Measurements from ENCODE around the gene KPNA5.
"Not testable (repeated sequence)": the region's sequence is repeated elsewhere in the genome, so short reads cannot be mapped to it uniquely, and the experiment has no call there.

Gene KPNA5

DNA sequence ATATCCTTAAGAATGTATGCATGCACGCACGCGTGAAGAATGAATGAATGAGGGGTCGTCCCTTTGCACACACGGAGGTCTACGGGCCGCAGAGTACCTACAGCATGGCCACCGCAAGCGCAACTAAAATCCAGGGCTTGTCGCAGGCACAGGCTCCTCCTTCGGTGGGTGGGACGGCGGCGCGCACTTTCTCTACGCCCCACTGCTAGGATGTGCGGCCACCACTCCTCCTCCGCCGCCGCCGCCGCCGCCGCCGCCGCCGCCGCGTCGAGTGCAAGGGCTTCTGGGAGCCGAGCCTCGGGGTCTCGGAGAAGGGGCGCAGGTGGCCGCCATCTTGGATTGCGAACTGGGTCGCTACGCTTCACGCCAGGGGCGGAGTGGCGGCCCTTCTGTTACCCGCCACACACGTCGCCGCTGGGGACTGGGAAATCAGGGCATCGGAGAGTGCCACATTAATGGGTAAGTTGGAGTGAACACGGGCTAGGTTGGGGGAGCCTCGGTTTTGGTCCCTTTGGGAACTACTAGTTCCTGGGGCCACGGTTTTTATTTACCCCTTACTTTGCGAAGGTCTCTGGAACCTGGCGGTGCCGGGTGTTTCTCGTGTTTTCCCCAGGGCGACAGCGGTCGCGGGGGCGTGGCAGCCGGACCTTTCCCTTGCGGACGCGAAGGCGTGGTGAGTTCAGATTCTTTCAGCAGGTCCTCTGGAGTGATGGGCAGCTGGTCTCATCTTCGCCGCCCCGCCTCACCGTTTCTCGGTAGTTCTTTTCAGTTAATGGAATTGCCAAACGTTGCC lies at the start of gene KPNA5:
KPNA5 (plus strand) TSS at position 332 of the 793 bp plus-strand sequence; CDS start at position 456, 124 bp downstream.
- peak; percentile 82 for DNase-seq

DNA sequence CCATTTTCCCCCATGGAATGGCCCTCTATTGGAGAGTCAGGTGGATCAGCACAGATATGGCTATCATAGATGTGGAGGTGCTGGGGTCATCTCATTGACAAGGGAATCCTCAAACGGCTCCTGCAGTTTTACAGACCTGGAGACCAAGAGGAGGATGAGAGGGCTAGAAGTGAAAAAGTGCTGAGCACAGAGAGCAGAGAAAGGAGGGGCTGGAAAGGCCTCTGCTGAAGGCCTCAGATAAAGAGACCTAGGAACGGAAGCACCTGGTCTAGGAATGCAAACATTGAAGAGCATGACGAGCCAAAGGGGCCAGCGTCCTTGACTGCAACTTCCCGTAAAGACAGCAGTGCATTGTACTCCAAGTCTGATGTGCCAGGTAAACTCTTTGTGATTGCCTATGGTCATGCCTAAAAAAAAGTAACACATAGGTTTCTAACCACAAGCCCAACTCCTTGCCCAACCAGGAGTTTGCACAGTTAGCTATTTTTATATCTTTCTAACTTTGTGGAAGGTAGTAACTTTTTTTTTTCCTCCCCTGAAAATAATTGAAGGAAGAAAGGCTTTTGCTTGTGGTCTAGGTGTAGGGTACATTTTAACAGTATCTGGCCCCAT lies 49.5 kb upstream of the KPNA5 start:
- DNase-seq = peak; percentile 87

DNA sequence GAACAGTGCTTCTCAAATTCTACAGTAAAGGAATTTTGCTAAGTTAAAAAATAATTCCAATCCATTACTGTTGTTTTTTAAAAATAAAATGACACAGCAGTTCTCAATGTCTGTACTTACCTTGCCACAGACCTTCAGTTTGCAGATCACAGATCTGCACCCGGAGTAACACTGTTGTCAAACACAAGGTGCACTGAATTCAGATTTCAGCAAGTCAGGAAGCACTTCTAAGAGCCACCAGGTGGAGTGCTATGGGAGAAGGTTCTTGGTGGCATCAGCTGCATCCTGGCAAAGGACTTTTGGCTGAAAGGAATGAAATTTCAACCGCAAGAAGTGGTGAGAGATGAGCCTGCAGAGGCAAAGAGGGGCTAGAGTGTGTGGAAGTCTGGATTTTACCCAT lies 47.3 kb upstream of the KPNA5 start:
- DNase-seq = no peak

DNA sequence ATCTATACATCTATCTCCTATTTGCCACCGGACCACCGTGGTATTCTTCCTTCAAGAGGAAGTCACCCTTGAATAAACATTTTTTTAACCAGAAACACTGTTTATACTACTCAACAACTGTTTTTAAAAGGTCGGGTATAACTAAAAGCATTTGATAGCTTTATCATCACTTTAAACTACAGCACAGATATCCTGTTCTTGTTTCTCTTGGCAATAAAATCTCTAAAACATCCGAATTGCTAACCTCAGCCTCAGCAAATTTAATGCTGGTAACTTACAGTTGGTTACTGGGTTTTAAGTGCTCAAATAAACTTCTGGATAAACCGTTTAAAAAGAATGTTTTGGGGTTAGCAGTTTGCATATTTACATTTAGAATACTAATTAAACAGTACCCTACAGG lies 32.9 kb upstream of the KPNA5 start:
- no peak for DNase-seq

DNA sequence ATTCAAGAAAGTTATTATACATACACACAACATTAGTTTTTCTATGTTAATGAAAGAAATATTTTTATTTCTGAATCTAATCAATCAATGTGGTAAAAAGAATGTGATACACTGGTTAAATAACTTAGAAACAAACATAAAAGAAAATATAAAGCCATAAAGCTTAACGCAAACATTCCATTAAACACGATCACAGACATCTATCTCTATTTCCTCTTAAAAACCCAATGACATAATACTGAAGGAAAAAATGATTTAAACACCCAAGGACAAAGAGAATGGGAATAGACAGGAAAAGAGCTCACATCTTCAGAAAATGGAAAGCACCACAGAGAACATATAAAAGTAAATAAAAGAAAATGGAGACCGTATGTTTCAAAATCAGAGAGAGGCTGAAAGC lies 31.9 kb upstream of the KPNA5 start:
- no peak for DNase-seq

DNA sequence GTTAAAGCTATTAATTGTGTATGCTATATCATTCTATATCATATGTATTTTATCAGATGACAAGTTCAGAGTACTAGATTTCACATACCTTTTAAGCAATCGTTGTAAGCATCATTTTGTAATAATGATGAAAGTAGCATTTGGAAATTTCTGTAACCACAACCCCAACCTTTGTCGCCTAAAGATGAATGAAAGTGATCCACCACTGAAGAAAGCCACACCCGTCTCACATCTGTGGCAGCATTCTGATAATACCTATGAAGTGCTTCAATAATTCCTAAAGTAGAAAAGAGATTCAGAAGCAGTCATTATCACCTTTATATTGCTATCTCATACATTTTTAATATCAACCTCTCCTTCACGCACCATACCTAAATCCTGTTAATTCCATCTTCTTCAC lies 29.1 kb upstream of the KPNA5 start:
- no peak for DNase-seq

DNA sequence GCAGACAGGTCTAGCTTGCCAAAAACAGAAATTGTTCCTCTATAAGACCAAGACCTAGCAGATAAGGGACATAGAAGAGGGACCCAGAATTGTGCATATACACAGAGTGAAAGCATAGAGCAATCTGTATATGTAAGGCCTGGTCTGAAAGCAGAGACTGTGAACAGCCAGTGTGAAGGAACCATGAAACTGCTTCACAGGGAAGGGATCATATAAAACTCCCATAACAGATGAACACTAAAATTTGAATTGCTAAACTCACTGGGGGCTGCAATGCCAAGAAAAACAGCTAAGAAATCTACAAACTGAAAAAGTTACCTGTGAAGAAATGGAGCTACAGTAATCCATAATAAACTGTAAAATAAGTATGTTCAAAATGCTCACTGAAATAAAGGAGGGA lies 19.4 kb upstream of the KPNA5 start:
- DNase-seq = no peak

DNA sequence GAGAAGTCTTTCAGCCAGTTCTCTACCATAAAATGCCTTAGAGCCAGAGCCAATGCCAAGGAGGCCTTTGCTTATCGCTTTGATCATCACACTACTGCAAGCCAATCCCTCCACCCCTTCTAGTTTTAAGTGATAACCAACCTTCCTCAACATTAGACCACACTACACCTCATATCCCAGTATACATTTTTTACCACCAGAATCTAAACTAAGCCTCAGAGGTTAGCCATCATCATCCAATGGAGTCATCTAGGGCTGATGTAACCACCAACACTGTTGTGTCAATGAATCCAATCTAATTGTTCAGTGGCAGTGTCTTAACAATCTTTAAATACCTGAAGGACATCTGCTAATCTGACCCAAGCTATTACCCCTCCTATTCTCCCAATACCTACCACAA lies 18.8 kb upstream of the KPNA5 start:
- DNase-seq = no peak

DNA sequence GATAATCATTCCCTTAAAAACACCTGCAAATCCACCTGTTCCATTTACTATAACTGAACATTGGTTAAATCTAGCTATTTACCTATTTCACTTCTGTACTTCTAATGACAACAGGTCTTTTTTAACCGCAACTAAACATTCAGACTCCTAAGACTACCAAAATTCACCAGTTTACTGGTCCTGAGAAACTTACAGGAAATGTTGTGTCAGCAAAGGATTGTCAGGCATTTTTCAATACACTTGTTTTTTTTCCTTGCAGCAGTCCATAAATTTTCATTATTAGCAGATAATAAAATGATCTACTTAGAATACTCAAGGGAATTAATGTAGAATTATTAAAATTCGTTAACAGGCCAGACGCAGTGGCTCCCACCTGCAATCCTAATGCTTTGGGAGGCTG lies 17.7 kb upstream of the KPNA5 start:
- DNase-seq = no peak

DNA sequence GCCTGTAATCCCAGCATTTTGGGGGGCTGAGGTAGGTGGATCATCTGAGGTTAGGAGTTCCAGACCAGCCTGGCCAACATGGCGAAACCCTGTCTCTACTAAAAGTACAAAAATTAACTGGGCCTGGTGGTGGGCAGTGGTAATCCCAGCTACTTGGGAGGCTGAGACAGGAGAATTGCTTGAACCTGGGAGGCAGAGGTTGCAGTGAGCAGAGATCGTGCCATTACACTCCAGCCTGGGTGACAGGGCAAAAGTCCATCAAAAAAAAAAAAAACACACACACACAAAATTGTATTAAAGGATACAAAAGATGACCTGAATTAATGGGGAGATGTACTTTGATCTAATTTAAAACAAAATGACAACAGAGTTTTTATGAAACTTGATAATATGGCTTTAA lies 16.8 kb upstream of the KPNA5 start:
- not testable (repeated sequence) for DNase-seq

DNA sequence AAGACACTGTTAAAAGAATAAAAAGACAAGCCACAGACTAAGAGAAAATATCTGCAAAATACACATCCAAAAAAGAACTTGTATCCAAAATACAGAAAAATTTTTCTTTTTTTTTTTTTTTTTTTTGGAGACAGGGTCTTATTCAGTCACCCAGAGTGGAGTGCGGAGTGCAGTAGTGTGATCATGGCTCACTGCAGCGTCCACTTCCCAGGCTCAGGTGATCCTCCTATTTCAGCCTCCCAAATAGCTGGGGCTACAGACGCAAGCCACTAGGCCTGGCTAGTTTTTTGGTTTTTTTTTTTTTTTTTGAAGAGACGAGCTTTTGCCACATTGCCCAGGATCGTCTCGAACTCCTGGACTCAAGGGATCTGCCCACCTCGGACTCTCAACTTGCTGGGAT lies 15.5 kb upstream of the KPNA5 start:
- DNase-seq = no peak

DNA sequence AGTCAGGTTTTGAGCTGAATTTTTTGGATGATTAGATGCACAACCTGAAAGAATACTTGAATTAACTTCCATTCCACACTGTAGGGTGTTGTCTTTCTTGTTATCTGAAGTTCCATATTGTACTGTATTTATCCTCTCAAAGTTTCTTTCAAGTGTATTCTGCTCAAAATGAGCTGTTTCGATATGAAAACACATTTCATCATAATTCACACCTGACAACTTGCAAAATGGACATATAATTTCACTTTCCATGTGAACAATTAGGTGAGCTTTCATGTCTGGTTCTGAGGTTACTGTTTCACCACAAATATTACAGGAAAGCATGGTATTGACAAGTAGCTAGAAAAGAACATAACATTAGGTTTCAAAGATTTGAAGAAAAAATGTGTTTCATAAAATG lies 14.1 kb upstream of the KPNA5 start:
- no peak for DNase-seq

DNA sequence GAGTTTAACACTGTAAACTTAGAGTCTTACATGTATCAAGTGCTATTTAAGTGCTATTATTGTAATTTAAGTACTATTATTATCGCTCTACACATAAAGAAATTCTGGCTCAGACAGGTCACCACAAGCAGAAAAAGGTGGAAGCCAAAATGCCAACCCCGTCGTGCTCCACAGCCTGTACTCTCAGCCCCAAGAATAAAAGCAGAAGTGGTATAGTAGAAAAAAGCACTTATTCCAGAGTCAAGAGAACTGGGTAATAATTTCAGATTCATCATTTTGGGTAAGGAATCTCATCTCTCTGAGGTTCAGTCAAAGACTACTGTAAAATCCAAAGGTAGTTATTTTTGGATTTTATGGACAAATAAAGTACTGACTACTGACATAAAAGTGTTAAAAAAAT lies 13.4 kb upstream of the KPNA5 start:
- DNase-seq = no peak

DNA sequence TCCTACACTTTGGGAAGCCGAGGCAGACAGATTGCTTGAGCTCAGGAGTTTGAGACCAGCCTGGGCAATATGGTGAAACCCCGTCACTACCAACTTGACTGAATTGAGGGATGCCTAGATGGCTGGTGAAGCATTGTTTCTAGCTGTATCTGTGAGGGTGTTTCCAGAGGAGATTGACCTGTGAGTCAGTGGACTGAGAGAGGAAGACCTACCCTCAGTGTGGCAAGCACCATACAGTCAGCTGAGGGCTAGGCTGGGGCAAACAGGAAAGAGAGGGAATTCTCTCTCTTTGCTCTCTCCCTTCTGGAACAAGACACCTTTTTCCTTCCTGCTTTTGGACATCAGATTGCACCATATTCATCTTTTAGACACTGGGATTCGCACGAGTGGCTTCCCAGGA lies 8.7 kb upstream of the KPNA5 start:
- DNase-seq = no peak

DNA sequence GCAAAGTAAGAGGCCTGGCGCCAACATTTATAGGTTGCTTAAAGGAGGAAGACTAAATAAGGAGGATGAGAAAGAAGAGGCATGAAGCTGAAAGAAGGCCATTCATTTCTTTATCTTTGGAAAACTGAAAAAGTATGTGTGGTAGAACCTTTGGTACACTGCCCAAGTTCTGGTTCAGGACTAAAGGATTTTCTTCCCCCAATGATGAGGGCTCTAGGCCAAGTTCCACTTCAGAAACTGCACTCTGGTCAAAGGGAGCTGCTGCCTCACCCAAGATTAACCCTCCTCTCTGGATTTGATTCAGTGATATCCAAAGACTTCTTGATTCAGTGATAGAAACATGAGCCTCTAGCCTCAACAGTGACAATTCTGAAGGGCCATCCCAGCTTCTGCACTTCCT lies 5.0 kb upstream of the KPNA5 start:
- no peak for DNase-seq

DNA sequence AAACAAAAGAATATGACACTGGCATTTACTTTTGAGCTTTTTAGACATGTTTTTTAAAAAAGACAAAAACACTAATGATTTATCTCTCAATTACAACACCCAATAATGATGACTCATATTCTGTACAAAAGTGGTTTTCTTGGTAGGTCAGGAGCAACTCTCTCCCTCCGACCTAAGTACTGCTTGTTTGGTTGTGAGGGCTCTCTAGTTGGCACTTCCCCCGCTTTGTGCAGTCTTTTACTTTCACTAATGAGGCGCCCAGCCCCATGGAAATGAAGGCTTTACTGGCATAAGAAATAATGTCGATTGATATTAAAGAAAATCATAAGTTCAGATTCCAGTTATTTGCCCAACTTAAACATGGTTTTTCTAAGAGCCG lies 1.3 kb downstream of the KPNA5 start:
- DNase-seq = no peak

DNA sequence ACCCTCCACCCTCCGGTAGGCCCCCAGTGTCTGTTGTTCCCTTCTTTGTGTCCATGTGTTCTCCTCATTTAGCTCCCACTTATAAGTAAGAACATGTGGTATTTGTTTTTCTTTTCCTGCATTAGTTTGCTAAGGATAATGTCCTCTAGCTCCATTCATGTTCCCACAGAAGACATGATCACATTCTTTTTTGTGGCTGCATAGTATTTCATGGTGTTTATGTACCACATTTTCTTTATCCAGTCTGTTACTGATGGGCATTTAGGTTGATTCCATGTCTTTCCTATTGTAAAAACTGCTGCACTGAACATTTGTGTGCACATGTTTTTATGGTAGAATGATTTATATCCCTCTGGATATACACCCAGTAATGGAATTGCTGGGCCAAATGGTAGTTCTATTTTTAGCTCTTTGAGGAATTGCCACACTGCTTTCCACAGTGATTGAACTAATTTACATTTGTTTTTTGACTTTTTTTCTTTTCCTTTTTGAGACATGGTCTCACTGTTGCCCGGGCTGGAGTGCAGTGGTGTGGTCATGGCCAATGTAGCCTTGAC lies 4.5 kb downstream of the KPNA5 start:
- DNase-seq = no peak

DNA sequence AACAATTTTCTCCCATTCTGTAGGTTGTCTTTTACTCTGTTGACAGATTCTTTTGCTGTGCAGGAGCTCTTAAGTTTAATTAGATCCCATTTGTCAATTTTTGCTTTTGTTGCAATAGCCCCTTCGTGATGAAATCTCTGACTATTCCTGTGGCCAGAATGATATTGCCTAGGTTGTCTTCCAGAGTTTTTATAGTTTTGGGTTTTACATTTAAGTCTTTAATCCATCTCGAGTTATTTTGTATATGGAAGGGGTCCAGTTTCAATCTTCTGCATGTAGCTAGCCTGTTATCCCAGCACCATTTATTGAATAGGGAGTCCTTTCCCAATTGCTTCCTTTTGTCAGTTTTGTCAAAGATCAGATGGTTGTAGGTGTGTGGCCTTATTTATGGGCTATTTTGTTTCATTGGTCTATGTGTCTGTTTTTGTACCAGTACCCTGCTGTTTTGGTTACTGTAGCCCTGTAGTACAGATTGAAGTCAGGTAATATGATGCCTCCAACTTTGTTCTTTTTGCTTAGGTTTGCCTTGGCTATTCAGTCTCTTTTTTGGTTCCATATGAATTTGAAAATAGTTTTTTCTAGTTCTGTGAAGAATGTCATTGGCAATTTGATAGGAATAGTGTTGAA lies 5.6 kb downstream of the KPNA5 start:
- DNase-seq = not testable (repeated sequence)

DNA sequence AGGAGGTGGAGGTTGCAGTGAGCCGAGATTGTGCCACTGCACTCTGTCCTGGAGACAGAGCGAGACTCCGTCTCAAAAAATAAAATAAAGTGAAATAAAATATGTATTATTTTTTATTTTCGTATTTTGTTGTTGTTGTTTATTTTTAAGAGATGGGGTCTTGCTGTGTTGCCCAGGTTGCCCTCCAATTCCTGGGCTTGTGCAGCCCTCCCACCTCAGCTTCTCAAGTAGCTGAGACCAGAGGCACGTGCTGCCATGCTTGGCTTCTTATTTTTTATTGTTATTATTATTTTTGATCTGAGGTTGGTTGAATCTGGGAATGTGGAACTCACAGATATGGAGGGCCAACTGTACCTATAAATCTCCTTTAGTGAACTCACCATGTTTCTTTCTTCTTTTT lies 10.1 kb downstream of the KPNA5 start:
- no peak for DNase-seq

DNA sequence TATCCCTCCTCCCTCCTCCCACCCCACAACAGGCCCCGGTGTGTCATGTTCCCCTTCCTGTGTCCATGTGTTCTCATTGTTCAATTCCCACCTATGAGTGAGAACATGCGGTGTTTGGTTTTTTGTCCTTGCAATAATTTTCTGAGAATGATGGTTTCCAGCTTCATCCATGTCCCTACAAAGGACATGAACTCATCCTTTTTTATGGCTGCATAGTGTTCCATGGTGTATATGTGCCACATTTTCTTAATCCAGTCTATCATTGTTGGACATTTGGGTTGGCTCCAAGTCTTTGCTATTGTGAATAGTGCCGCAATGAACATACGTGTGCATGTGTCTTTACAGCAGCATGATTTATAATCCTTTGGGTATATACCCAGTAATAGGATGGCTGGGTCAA lies 11.9 kb downstream of the KPNA5 start:
- not testable (repeated sequence) for DNase-seq

DNA sequence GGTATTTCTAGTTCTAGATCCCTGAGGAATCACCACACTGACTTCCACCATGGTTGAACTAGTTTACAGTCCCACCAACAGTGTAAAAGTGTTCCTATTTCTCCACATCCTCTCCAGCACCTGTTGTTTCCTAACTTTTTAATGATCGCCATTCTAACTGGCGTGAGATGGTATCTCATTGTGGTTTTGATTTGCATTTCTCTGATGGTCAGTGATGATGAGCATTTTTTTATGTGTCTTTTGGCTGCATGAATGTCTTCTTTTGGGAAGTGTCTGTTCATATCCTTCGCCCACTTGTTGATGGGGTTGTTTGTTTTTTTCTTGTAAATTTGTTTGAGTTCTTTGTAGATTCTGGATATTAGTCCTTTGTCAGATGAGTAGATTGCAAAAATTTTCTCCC lies 12.3 kb downstream of the KPNA5 start:
- DNase-seq = not testable (repeated sequence)

DNA sequence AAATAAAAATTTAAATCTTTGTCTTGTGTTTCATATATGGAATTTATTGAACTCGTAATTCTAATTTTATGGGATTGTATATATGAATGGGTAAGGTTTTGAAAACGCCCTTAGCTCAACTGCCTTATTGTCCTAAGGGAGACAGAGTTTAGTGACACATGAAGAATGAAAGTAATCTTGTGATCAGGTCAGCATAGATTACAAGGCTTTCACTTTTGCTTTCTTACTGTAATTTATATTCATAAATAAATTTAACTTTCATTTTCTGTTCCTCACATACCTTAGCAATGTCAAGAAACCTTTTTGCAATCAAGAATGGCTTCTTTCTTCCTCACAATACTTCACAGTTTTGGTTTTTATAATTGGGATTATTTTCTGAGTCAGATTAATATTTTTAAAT lies 14.4 kb downstream of the KPNA5 start:
- DNase-seq = no peak

DNA sequence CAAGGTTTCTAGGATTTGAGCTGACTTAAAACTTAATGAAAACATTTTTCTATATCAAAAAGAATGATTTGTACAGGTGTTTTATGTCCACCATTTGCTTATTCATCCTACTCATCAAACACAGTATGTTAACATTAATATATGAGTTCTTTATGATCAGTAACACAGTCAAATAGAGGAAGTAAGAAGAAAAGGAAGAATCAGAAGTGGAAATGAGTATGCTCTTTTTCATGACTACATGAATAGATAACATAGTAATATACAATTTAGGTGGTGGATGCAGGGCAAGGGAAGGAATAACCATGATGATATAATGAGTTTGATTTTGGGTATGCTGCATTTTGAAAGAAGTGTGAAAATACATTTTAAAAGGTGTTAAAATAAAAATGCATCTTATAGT lies 16.5 kb downstream of the KPNA5 start:
- DNase-seq = no peak

DNA sequence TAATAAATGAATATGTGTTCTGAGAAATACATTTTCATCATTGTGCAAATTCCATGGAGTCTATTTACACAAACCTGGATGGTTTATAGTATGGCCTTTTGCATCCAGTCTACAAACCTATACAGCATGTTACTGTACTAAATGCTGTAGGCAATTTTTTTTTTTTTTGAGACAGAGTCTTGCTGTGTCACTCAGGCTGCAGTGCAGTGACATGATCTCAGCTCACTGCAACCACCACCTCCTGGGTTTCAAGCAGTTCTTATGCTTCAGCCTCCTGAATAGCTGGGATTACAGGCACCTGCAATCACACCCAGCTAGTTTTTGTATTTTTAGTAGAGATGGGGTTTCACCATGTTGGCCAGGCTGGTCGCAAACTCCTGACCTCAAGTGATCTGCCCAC lies 22.9 kb downstream of the KPNA5 start:
- DNase-seq = not testable (repeated sequence)
